Subcutaneous abdominal adipose tissue (tissue), 5 donors: ENCODE measurements around the gene CRTC3.
A peak's percentile ranks its signal among the peaks of the same experiment; 100 is the strongest.

ENCODE experiments used
- H3K27ac ChIP-seq: one replicate; pipeline ENCODE4 v1.7.0; 2013; ENCODE audit warnings: low read depth, mild to moderate bottlenecking, inconsistent platforms, low read length, moderate library complexity
- H3K27me3 ChIP-seq, 5 donors: one replicate each; pipeline ENCODE4 v1.7.0; 2013; ENCODE audit warnings: low read length in 5 of 5, inconsistent platforms in 1 of 5; ENCODE audit not compliant: control insufficient read depth in 5 of 5, insufficient read depth in 4 of 5
- H3K36me3 ChIP-seq, 5 donors: one replicate each; pipeline ENCODE4 v1.7.0; 2013; ENCODE audit warnings: low read length in 5 of 5; ENCODE audit not compliant: control insufficient read depth in 5 of 5, insufficient read depth in 5 of 5
- H3K4me1 ChIP-seq, 5 donors: one replicate each; pipeline ENCODE4 v1.7.0; 2013; ENCODE audit warnings: low read length in 5 of 5, mild to moderate bottlenecking in 3 of 5, moderate library complexity in 1 of 5; ENCODE audit not compliant: control insufficient read depth in 5 of 5, insufficient read depth in 5 of 5
- H3K4me3 ChIP-seq, 5 donors: one replicate each; pipeline ENCODE4 v1.7.0; 2013; ENCODE audit warnings: low read length in 5 of 5, low read depth in 1 of 5
- H3K9ac ChIP-seq, 5 donors: one replicate each; pipeline ENCODE4 v1.7.0; 2013; ENCODE audit warnings: low read length in 5 of 5, mild to moderate bottlenecking in 4 of 5, moderate library complexity in 3 of 5
- H3K9me3 ChIP-seq, 5 donors: one replicate each; pipeline ENCODE4 v1.7.0; 2013; ENCODE audit warnings: low read length in 5 of 5; ENCODE audit not compliant: control insufficient read depth in 5 of 5
- donor health status: healthy.
- donor health status: healthy.
- donor health status: healthy.
- donor health status: healthy.
- donor health status: healthy.

The CRTC3 gene

GRCh38 chr15:90586948-90587347 is 57.2 kb downstream of the CRTC3 start:
- peaks cover 0 to 3% (median 0%) of the 10 kb centered on the region in 5 donors for H3K36me3 ChIP-seq
- H3K4me1 ChIP-seq = peaks cover 0 to 32% (median 14%) of the 10 kb centered on the region in 5 donors
- H3K4me3 ChIP-seq = no peak overlapping the region
- no peaks in the 10 kb centered on the region for H3K9me3 ChIP-seq
- H3K9ac ChIP-seq = no peak overlapping the region
- H3K27ac ChIP-seq = no peak overlapping the region
- H3K27me3 ChIP-seq = no peaks in the 10 kb centered on the region

- H3K27me3 ChIP-seq = no peaks in the 10 kb centered on the region
- H3K9ac ChIP-seq = no peak overlapping the region
- no peak overlapping the region for H3K4me3 ChIP-seq
- no peaks in the 10 kb centered on the region for H3K9me3 ChIP-seq
- H3K4me1 ChIP-seq = peaks cover 0 to 28% (median 7%) of the 10 kb centered on the region in 5 donors
- peaks cover 0 to 3% (median 0%) of the 10 kb centered on the region in 5 donors for H3K36me3 ChIP-seq
- no peak overlapping the region for H3K27ac ChIP-seq
Measured at GRCh38 chr15:90588427-90588826, 58.7 kb downstream of the CRTC3 start.

- Histone ChIP-seq H3K4me1 (peaks cover 2 to 27% (median 23%) of the 10 kb centered on the region in 5 donors), H3K27ac (peak overlapping the region; percentile 71)
Measured at GRCh38 chr15:90591524-90591923, 61.8 kb downstream of the CRTC3 start.

GRCh38 chr15:90592131-90592881 is 62.6 kb downstream of the CRTC3 start:
- Histone ChIP-seq H3K9ac (no peak overlapping the region), H3K4me1 (peaks cover 5 to 35% (median 29%) of the 10 kb centered on the region in 5 donors), H3K9me3 (no peaks in the 10 kb centered on the region), H3K4me3 (no peak overlapping the region), H3K27me3 (no peaks in the 10 kb centered on the region), H3K27ac (peak overlapping the region; percentile 71), H3K36me3 (peaks cover 0 to 3% (median 0%) of the 10 kb centered on the region in 5 donors)

More at GRCh38 chr15:90591524-90591923, 61.8 kb downstream of the CRTC3 start:
- no peak overlapping the region for H3K9ac ChIP-seq
- H3K36me3 ChIP-seq = peaks cover 0 to 3% (median 0%) of the 10 kb centered on the region in 5 donors
- no peak overlapping the region for H3K4me3 ChIP-seq
- no peaks in the 10 kb centered on the region for H3K27me3 ChIP-seq
- no peaks in the 10 kb centered on the region for H3K9me3 ChIP-seq

GRCh38 chr15:90593499-90594158 is 63.9 kb downstream of the CRTC3 start:
- peak overlapping the region; percentile 71 for H3K27ac ChIP-seq
- no peaks in the 10 kb centered on the region for H3K27me3 ChIP-seq
- H3K9ac ChIP-seq = no peak overlapping the region
- H3K36me3 ChIP-seq = peaks cover 0 to 2% (median 0%) of the 10 kb centered on the region in 5 donors
- peaks cover 6 to 43% (median 42%) of the 10 kb centered on the region in 5 donors for H3K4me1 ChIP-seq
- H3K4me3 ChIP-seq = no peak overlapping the region
- H3K9me3 ChIP-seq = no peaks in the 10 kb centered on the region

- Histone ChIP-seq H3K4me1 (peaks cover 6 to 43% (median 42%) of the 10 kb centered on the region in 5 donors), H3K9ac (peak overlapping the region in 1 of 5 donors; percentile 16), H3K27me3 (no peaks in the 10 kb centered on the region), H3K27ac (peak overlapping the region; percentile 46), H3K9me3 (no peaks in the 10 kb centered on the region), H3K36me3 (peaks cover 0 to 2% (median 0%) of the 10 kb centered on the region in 5 donors), H3K4me3 (no peak overlapping the region)
Measured at GRCh38 chr15:90594301-90594738, 64.6 kb downstream of the CRTC3 start.

GRCh38 chr15:90595763-90596155 is 66.0 kb downstream of the CRTC3 start:
- H3K4me3 ChIP-seq = no peak overlapping the region
- peak overlapping the region; percentile 63 for H3K27ac ChIP-seq
- peaks cover 0 to 3% (median 0%) of the 10 kb centered on the region in 5 donors for H3K36me3 ChIP-seq
- peaks cover 6 to 43% (median 41%) of the 10 kb centered on the region in 5 donors for H3K4me1 ChIP-seq
- H3K27me3 ChIP-seq = no peaks in the 10 kb centered on the region
- no peaks in the 10 kb centered on the region for H3K9me3 ChIP-seq
- H3K9ac ChIP-seq = no peak overlapping the region

- Histone ChIP-seq H3K4me1 (peaks cover 6 to 36% (median 33%) of the 10 kb centered on the region in 5 donors), H3K9ac (no peak overlapping the region), H3K36me3 (peaks cover 0 to 9% (median 5%) of the 10 kb centered on the region in 5 donors), H3K27ac (peak overlapping the region; percentile 63), H3K4me3 (no peak overlapping the region), H3K9me3 (no peaks in the 10 kb centered on the region), H3K27me3 (no peaks in the 10 kb centered on the region)
Measured at GRCh38 chr15:90596943-90597342, 67.2 kb downstream of the CRTC3 start.

GRCh38 chr15:90597577-90597976 is 67.9 kb downstream of the CRTC3 start:
- H3K9me3 ChIP-seq = no peaks in the 10 kb centered on the region
- peaks cover 0 to 9% (median 5%) of the 10 kb centered on the region in 5 donors for H3K36me3 ChIP-seq
- peak overlapping the region; percentile 63 for H3K27ac ChIP-seq
- peaks cover 6 to 35% (median 27%) of the 10 kb centered on the region in 5 donors for H3K4me1 ChIP-seq
- no peak overlapping the region for H3K4me3 ChIP-seq
- no peak overlapping the region for H3K9ac ChIP-seq
- H3K27me3 ChIP-seq = no peaks in the 10 kb centered on the region

- Histone ChIP-seq H3K4me1 (peaks cover 6 to 35% (median 25%) of the 10 kb centered on the region in 5 donors), H3K9ac (no peak overlapping the region), H3K27ac (peak overlapping the region; percentile 63), H3K9me3 (no peaks in the 10 kb centered on the region), H3K36me3 (peaks cover 0 to 9% (median 5%) of the 10 kb centered on the region in 5 donors), H3K27me3 (no peaks in the 10 kb centered on the region), H3K4me3 (no peak overlapping the region)
Measured at GRCh38 chr15:90598031-90598577, 68.4 kb downstream of the CRTC3 start.
